GM13977 (cell line): ENCODE measurements around the gene EPS8L3.
"Not testable (repeated sequence)": the region's sequence is repeated elsewhere in the genome, so short reads cannot be mapped to it uniquely, and the experiment has no call there.

ENCODE experiments used
- DNase-seq: peaks from one replicate; pipeline ENCODE4 v3.0.0; 2012; ENCODE audit warnings: low spot score
- in situ Hi-C: fragments of 300-500 bp; cut with MboI; formaldehyde crosslinking; loops from one replicate; pipeline ENCODE4 v1.12.0; 2022; ENCODE audit warnings: low sequenced_read_pairs, low pct_unique_long_range_greater_than_20kb, mixed read lengths, inconsistent platforms; ENCODE audit not compliant: unreplicated experiment
- TF ChIP-seq, protein P1 (sequence below): IDR thresholded peaks from 2 replicates; pipeline ENCODE4 v1.5.1; 2012; ENCODE audit warnings: mild to moderate bottlenecking, control low read depth; ENCODE audit not compliant: insufficient read depth; ENCODE audit errors: extremely low read depth, missing control alignments

EPS8L3 gene

DNA sequence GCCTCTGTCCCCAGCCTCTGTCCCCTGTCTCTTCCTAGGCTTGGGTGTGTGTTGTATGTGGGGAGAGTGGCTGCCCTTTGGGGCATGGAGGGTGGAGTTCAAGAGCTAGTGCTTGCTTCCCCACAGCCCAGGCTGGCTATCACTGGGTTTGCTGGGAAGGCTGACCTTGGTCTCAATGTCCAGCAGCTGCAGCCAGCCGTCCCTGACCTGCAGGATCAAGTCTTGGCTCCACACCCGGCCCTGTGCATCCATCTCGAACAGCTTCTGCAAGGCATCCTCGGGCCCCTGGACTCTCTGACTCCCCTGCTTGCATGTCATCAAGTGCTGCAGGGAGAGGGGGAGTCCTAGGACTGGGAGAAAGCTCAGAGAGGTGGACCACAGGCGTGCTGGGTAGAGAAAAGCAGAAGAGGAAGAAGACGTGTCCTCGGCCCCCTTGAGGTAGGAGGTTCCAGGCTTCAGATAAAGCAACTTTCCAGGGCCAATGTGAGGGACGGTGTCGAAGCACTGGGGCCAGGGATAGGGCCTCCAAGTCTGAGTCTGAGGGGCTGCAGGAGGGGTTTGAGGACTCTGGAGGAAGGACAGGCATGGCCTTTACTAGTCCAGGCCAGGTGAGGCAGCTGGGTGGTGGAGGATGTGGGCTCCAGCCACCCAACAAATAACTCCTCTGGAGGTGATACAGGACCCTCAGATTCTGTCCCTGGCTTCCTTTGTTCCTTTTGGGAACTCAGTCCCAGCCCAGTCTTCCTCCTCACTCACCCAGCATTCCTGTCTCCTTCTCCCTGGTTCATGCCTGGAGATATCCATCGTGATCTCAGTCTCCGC, 4.0 kb downstream of the EPS8L3 start:
- TF ChIP-seq, protein P1, sequence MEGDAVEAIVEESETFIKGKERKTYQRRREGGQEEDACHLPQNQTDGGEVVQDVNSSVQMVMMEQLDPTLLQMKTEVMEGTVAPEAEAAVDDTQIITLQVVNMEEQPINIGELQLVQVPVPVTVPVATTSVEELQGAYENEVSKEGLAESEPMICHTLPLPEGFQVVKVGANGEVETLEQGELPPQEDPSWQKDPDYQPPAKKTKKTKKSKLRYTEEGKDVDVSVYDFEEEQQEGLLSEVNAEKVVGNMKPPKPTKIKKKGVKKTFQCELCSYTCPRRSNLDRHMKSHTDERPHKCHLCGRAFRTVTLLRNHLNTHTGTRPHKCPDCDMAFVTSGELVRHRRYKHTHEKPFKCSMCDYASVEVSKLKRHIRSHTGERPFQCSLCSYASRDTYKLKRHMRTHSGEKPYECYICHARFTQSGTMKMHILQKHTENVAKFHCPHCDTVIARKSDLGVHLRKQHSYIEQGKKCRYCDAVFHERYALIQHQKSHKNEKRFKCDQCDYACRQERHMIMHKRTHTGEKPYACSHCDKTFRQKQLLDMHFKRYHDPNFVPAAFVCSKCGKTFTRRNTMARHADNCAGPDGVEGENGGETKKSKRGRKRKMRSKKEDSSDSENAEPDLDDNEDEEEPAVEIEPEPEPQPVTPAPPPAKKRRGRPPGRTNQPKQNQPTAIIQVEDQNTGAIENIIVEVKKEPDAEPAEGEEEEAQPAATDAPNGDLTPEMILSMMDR = no peak
- in situ Hi-C loops = no loop called here
- no peak for DNase-seq

DNA sequence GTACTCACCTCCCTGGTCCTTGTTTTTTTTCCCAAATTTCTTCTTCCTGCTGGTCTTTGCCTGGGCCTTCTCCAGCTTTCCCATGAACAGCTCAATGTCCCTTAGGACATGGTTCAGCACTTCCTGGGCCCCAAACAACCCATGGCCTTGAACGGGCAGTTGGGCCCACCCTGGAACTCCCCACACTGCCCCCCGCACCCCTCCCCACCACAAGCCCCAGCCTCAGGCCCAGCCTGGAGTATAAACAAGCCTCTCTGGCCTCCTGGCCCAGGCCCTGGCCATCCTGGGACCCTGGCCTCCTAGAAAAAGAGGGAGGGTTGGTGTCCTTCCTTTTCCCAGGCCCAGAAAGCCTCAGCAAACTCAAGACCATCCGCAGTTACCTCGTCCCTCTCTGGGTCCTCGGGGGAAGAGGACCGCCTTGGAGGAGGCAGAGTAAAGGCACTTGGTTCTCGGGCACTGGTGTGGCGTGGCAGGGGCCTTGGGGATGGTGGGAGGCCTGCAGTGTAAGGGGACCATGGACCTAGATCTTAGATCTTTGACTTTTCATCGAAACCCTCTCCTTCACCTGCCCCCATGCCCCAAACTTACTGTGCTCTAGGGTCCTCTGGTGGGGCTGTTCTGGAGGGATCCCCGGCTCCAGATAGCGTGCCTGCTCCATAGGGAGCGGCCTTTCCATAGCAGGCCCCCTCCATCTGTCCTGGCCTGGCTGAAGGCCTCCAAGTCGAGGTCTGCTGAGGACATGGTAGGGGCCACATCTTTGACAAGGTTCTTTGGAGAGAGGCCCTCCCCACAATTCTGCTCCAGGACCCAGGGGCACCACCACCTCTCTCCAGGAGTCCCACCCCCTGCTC, 5.6 kb downstream of the EPS8L3 start:
- in situ Hi-C loops = no loop called here
- TF ChIP-seq, protein P1 = no peak
- DNase-seq = no peak

DNA sequence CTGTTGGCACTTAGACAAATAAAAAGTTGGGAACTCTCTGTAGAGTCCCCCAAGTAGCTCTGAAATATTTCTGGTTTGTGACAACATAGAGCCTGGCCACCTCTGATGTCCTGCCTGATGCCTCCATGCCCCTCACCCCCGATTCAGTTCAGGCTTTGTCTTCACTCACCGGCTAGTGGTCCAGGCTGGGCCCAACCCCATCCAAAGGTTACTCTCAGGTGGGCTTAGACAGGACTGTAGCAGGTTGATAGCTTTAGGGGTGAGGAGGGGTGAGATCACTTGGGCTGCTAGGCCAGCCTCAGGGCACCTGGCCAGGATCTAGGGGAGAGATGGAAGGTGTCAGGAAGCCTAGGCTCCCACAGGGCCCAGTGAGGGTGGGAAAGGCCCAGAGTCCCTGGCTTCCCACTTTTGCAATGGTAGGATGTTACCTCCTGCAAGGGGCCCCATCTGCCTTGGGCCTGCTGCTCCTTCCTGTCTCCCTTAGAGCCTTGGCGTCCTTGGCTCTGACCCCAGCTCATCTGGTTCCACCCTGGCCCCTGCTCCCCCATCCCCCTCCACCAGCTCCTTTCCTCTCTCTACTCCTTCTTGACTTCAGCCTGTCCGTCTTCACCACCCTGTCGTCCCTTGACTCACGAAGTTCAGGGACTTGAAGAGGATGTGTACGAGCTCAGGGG, 6.7 kb downstream of the EPS8L3 start:
- in situ Hi-C loops = no loop called here
- DNase-seq = no peak
- TF ChIP-seq, protein P1 = no peak

DNA sequence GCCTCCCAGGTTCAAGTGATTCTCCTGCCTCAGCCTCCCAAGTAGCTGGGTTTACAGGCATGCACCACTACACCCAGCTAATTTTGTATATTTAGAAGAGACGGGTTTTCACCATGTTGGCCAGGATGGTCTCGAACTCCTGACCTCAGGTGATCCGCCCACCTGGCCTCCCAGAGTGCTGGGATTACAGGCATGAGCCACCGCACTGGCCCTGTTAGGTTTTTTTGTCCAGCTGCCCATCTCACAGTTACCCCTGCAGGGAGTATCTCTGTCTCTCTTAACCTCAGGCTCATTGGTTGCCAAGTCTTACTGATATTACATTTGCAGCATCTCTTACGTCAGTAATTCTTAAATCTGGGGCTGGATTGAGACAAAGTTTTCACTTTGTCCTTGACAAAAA, 7.4 kb downstream of the EPS8L3 start:
- in situ Hi-C loops = not testable (repeated sequence)

DNA sequence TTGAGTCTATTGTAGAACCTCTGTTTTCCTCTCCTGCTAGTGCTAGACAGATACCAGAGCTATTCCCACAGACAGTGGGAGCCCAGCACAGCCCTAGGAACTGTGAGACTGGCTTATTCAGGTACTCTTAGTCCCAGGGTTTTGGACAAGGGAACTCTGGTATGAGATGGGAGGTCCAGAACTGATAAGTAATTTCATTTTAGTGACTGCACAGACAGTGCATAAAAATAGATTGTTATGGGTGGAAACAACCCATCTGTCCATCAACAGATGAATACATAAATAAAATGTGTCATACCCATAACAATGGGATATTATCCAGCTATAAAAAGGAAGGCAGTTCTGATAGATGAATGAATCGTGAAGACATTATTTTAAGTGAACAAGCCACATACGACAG, 9.0 kb downstream of the EPS8L3 start:
- in situ Hi-C loops = no loop called here
- DNase-seq = no peak
- TF ChIP-seq, protein P1 = no peak

More for the DNA sequence above, 7.4 kb downstream of the EPS8L3 start:
- not testable (repeated sequence) for DNase-seq

DNA sequence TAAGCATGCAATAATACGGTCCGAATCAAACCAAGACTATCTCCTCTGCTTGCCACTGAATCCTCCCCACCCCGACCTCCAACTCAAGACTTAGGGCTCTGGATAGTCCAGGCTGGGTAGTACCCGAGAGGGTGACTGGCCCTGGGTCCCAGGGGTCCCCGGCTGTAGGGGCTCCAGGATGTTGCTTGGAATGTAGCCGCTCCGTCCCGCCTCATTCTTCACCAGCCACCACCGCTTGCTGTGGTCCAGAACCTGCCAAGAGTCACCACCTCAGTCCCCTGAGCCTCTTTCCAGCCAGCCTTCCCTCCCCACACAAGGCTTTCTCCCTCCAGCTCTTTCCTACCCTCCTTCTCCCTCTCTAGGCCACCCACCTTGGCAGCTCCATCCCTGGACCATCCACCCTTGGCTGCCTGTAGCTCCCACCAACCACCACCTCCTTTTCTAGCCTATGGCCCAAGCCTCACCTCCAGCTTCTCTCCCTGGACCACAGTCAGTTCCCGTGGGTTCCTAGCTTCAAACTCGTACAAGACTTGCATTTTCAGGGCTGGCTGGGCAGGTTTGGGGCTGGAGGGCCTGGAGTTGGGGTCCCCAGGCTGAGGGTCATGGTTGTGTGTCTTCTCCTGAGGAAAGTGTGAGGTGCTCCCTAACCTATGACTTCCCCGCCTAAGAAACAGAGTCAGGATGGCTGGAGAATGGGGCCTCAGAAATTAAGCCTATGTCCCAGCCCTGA, 12.0 kb downstream of the EPS8L3 start:
- in situ Hi-C loops = no loop called here
- DNase-seq = no peak
- TF ChIP-seq, protein P1 = no peak
